HepG2 (cell line): ENCODE measurements around the gene CKAP2. TPM values are rescaled to one million over a fixed set of nuclear protein-coding genes. Genes with fewer than 3 reads are reported as not detected.

Experiments
- ATM ChIP-seq: fragments of 450-650 bp; IDR thresholded peaks from 2 replicates; pipeline ENCODE4 v1.7.1; 2017; ENCODE audit warnings: mild to moderate bottlenecking, borderline replicate concordance
- DZIP1 ChIP-seq: sonication (generic); formaldehyde crosslinking; IDR thresholded peaks from 2 replicates; pipeline ENCODE4 v1.5.0; 2020; ENCODE audit warnings: mild to moderate bottlenecking, missing genetic modification reagents
- MTF2 ChIP-seq: sonication (generic); formaldehyde crosslinking; IDR thresholded peaks from 2 replicates; pipeline ENCODE4 v1.5.0; 2020; ENCODE audit warnings: missing genetic modification reagents, borderline replicate concordance
- NR3C1 ChIP-seq: sonication (generic); formaldehyde crosslinking; IDR thresholded peaks from 2 replicates; pipeline ENCODE4 v1.4.0; 2020; ENCODE audit warnings: missing genetic modification reagents
- TARDBP ChIP-seq: sonication (generic); formaldehyde crosslinking; IDR thresholded peaks from 2 replicates; pipeline ENCODE4 v1.8.0; 2022; ENCODE audit warnings: mild to moderate bottlenecking, missing genetic modification reagents
- ZNF407 ChIP-seq: sonication (generic); formaldehyde crosslinking; IDR thresholded peaks from one replicate; pipeline ENCODE4 v1.5.1; 2020; ENCODE audit warnings: mild to moderate bottlenecking, missing genetic modification reagents; ENCODE audit errors: not compliant biosample characterization
- ZNF563 ChIP-seq: sonication (generic); formaldehyde crosslinking; IDR thresholded peaks from 2 replicates; pipeline ENCODE4 v1.8.0; 2022; ENCODE audit warnings: mild to moderate bottlenecking, moderate library complexity, missing genetic modification reagents
- ZNF7 ChIP-seq: IDR thresholded peaks from 2 replicates; pipeline ENCODE4 v1.6.1; 2016; ENCODE audit warnings: missing biosample characterization, missing genetic modification reagents
- ZNF75D ChIP-seq: sonication (generic); formaldehyde crosslinking; IDR thresholded peaks from 2 replicates; pipeline ENCODE4 v1.8.1; 2023; ENCODE audit warnings: missing genetic modification reagents, mild to moderate bottlenecking, borderline replicate concordance
- ZSCAN22 ChIP-seq: sonication (generic); formaldehyde crosslinking; IDR thresholded peaks from 2 replicates; pipeline ENCODE4 v1.4.0; 2020; ENCODE audit warnings: mild to moderate bottlenecking, missing genetic modification reagents
- polyA plus RNA-seq, 8 experiments: library from polyadenylated mRNA; depleted of rRNA in 3 of 8; stranded (reverse) in 7 of 8; unstranded in 1 of 8; fragments of >200 nt; fragmentation: Illumina TruSeq in 4 of 8; extraction: Trizol in 4 of 8; gene quantifications; 2 replicates each; pipeline versions ENCODE4 v1.2.1 to v1.2.3, GENCODE V29; 2011 to 2016; ENCODE audit warnings: low read depth in 4 of 8, missing spikeins in 1 of 8, mixed read lengths in 1 of 8; ENCODE audit not compliant: insufficient read depth in 1 of 8
- total RNA-seq, 5 experiments: library from RNA; depleted of rRNA; stranded (reverse); fragments of >200 nt; fragmentation: Illumina TruSeq; extraction: Trizol; gene quantifications; 2 replicates each; pipeline ENCODE4 v1.2.3, GENCODE V29; 2016; ENCODE audit warnings: low read depth in 1 of 5
- TF ChIP-seq, protein P1 (sequence below): sonication (generic); formaldehyde crosslinking; IDR thresholded peaks from 2 replicates; pipeline ENCODE4 v1.4.0; 2020; ENCODE audit warnings: missing genetic modification reagents
- TF ChIP-seq, protein P2 (sequence below): sonication (generic); formaldehyde crosslinking; IDR thresholded peaks from 2 replicates; pipeline ENCODE4 v1.4.0; 2020; ENCODE audit warnings: missing genetic modification reagents, borderline replicate concordance

CKAP2 gene
- total and polyA plus RNA-seq, 2 of the 13 experiments (the other 11 are each of a cell fraction or from before 2014, with no cell fraction given), result 6.7 to 40.3 TPM

- TF ChIP-seq ZNF407 (CRISPR knock-in tag) (no peak), TARDBP (no peak), ZNF563 (CRISPR knock-in tag) (0 out of 2 replicates have a peak, but pooled peaks have one; percentile 3), NR3C1 (no peak), MTF2 (CRISPR knock-in tag) (no peak), ATM (no peak), ZNF7 (no peak), ZSCAN22 (no peak), DZIP1 (CRISPR knock-in tag) (no peak), ZNF75D (CRISPR knock-in tag) (no peak)
- TF ChIP-seq, protein P1, sequence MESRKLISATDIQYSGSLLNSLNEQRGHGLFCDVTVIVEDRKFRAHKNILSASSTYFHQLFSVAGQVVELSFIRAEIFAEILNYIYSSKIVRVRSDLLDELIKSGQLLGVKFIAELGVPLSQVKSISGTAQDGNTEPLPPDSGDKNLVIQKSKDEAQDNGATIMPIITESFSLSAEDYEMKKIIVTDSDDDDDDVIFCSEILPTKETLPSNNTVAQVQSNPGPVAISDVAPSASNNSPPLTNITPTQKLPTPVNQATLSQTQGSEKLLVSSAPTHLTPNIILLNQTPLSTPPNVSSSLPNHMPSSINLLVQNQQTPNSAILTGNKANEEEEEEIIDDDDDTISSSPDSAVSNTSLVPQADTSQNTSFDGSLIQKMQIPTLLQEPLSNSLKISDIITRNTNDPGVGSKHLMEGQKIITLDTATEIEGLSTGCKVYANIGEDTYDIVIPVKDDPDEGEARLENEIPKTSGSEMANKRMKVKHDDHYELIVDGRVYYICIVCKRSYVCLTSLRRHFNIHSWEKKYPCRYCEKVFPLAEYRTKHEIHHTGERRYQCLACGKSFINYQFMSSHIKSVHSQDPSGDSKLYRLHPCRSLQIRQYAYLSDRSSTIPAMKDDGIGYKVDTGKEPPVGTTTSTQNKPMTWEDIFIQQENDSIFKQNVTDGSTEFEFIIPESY (CRISPR knock-in tag), result no peak
- TF ChIP-seq, protein P2, sequence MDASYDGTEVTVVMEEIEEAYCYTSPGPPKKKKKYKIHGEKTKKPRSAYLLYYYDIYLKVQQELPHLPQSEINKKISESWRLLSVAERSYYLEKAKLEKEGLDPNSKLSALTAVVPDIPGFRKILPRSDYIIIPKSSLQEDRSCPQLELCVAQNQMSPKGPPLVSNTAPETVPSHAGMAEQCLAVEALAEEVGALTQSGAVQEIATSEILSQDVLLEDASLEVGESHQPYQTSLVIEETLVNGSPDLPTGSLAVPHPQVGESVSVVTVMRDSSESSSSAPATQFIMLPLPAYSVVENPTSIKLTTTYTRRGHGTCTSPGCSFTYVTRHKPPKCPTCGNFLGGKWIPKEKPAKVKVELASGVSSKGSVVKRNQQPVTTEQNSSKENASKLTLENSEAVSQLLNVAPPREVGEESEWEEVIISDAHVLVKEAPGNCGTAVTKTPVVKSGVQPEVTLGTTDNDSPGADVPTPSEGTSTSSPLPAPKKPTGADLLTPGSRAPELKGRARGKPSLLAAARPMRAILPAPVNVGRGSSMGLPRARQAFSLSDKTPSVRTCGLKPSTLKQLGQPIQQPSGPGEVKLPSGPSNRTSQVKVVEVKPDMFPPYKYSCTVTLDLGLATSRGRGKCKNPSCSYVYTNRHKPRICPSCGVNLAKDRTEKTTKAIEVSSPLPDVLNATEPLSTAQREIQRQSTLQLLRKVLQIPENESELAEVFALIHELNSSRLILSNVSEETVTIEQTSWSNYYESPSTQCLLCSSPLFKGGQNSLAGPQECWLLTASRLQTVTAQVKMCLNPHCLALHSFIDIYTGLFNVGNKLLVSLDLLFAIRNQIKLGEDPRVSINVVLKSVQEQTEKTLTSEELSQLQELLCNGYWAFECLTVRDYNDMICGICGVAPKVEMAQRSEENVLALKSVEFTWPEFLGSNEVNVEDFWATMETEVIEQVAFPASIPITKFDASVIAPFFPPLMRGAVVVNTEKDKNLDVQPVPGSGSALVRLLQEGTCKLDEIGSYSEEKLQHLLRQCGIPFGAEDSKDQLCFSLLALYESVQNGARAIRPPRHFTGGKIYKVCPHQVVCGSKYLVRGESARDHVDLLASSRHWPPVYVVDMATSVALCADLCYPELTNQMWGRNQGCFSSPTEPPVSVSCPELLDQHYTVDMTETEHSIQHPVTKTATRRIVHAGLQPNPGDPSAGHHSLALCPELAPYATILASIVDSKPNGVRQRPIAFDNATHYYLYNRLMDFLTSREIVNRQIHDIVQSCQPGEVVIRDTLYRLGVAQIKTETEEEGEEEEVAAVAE (CRISPR knock-in tag), result 0 out of 2 replicates have a peak, but pooled peaks have one; percentile 6
Measured at GRCh38 chr13:52450793-52451116, 4.5 kb upstream of the CKAP2 start (continued).
